GM21423 (cell line): ENCODE data around the gene CREB5.

Source experiments
- ATAC-seq: cut with Tn5 transposase; IDR thresholded peaks from one replicate; pipeline ENCODE4 v1.9.1; 2021; ENCODE audit warnings: mild to moderate bottlenecking, moderate library complexity; ENCODE audit not compliant: unreplicated experiment

Gene CREB5

GRCh38 chr7:28406192-28406591 lies 6.1 kb upstream of the CREB5 start:
- ATAC-seq, result no peak

DNA sequence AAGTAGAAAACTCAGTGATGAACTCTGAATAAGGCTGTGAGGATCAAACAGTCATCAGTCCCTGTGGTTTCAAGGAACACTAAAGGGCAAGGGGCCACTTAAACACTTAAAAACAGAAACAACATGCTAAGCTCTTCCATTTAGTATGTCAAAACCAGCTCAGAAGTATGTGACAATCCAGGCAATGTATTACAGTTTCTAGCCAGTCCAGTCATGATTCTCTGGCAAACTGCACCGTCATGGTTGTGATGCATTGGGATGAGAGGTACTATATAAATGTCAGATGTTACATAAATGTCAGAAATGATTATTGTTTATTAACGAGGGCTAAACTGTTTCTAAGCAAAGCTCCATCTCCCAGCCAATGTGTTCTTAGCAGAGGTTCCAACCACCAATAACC lies 4.7 kb upstream of the CREB5 start:
- no peak for ATAC-seq

DNA sequence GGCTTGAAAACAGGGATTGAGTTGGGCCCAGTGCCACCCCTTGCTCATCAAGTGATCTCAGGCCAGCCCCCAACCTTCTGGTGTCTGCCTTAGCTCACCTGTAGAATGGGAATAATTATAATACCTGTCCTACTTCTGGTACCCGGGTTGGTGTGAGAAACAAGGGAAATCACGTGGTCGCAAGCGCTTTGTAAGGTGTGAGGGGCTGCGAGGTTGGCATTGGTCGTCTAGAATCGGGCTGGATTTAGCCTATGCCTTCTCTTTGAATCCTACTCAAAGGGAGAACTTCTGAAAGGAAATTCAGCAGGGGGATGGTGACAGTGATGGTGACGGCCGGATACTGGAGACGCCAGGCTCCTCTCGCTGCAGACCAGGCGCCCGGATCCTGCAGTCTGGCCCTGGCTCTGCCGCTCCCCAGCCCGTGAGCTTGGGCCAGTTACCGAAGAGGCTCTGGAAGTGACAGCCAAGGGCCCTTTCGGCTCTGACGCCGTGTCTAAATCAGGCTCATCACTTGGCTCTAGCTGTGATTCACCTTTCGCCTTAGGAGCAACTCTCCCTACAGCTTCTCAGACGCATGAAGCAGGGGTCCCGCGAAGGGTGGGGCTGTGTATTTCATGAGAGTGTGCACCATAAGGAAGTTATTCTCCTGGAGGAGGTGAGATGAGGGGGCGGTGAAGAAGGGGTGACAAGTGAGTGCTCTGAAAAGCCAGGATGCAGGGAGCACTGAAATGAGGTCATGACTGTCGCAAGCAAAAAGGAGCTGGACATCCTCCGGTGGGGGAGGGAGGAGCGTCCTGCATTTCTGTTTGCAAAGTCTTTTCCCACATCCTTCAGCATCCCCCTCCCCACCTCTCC lies 4.0 kb upstream of the CREB5 start:
- ATAC-seq, result no peak

- ATAC-seq, result no peak
Observed at GRCh38 chr7:28408960-28409715, 3.2 kb upstream of the CREB5 start.

DNA sequence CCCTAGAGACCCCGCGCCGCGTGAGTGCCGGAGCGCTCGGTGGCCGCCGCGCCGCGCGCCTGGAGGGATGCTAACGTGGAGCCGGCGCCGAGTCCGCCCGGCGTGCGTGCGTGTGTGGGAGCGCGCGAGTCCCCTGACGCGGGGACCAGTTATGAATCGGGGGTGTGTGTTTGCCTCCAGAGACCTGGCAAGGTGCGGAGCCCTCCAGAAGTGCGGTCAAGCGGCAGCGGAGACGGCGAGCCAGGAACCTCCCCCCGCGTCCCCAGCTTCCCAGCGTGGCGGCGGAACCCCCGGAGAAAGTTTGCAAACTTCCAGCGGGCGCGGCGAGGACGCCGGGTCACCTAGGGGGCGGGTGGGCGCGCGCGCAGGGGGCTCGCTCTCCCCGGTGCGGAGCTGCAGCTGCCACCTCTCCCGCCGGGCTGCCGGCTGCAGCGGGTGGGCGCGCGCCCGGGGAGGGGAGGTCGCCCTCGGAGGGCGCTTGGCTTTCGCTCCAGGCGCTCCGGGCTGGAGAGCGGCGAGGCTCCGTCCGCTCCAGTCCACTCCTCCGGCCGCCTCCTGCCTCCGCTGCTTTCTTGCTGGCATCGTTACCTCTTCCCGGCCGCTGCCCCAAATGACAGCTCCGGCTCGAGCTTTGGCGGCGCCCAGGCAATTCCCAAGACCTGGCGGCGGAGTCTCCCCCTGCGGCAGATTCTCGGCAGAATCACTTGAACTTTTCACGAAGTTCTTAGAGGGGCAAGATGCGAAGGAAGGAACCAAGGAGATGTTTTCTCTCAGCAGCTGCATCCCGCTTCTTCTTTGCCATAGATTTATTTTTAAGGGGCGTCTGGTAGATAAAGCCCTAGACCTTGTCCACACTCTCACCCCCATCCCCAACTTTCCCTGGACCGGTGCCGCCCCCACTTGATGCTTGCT lies 2.3 kb upstream of the CREB5 start:
- no peak for ATAC-seq

DNA sequence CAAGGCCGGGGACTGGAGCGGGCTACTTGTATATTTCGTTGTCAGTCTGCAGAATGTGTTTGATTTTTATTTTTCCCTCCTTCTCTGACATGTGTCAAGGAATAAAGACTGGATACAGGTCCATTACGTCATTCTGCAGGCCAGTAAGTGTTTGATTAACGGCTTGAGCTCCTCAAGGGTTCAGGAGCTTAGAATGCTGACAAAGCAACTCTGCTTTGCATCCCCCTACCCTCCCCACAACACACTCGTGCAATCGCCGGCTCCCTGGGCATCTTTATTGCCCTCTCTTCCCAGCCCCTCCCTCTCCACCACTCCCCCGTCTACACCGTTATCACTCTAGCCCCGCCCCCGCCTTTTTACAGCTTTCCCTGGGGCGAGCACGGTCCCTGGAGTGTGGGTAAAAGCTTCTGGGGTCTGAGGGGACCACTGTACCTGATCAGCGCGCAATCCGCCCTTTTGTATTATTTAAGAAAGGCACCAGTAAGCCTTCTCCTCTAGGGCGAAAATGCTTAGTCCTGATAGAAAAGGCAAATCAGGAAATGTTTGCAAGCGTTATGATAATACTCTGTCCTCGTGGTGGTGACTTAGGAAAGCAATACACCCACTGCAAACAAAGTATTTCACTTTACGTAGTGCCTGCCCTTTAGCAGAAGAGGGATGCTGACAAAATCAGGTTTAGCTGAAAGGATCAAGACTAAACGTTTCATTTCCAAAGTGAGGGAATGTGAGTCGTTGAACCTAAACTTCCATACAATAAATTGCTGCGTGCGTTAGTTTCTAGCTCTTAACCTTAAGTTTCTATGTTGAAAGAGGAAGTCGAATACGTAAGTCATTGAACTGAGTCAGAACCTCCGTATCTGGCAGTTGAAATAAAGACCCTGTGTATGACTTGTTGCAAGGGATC lies 1.4 kb upstream of the CREB5 start:
- ATAC-seq, result no peak

- no peak for ATAC-seq
Observed at GRCh38 chr7:28413011-28413410, 693 bp downstream of the CREB5 start.

DNA sequence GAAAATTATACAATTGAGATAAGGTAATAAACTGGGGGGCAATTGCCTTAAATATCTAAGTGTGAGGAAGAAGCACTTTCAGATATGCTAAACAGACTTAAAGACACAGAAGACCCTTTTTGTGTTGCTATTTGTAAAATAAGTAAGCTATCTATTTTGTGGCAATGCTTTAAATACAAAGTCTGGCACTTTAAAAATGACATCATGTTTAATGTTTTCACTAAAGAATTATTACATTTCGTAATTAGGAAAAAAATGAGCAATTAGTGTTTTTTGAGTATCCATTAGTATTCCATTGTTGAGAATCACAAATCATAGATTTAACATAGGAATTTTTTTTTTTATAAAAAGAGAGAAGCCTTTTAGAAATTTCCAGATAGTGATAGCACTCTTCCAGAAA lies 2.1 kb downstream of the CREB5 start:
- no peak for ATAC-seq

DNA sequence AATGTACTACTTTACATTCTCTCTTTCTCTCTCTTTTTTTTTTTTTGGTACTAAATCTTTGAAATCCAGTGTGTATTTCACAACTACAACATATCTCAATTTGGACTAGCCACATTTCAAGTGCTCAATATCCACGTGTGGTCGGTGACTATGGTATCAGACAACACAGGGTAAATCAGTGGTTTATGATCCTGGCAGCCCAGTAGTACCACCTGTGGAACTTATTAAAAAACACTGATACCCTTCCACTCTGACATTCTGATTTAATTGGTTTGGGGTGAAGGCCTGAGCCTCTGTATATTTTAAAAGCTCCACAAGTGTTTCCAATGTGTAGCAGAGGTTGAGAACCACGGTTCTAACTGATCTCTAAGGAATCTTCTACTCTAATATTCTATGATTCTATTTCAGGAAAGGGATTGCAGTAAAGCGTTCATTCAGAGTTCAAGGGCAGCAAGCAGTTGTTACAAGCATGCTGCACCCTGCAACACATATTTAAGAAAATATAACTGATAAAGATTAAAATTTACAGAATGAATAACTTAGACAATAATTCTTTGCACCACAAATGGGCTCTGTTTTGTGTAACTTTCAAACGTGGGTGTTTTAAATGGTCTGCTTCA lies 5.1 kb downstream of the CREB5 start:
- no peak for ATAC-seq

DNA sequence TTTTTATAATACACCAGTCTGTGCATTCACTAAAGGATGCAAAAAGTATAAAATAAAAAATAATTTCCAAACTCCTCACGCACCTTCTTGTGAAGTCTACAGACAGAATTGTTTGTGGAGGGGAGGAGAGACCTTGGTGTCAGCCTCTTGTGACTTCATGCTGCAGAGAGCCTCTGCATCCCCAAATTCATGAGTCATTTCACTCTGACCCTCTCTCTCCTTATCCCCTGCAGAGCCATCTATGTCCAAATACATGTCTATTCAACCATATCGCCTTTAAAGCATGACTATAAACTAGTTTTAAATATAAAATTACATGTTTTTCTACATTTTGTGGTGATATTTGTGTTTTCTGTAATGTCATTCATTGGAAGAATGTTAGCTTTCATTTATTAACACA lies 6.0 kb downstream of the CREB5 start:
- ATAC-seq, result no peak

GRCh38 chr7:28418966-28419365 lies 6.6 kb downstream of the CREB5 start:
- ATAC-seq, result no peak

- ATAC-seq, result no peak
Observed at GRCh38 chr7:28419716-28420115, 7.4 kb downstream of the CREB5 start.

- no peak for ATAC-seq
Observed at GRCh38 chr7:28423112-28423511, 10.8 kb downstream of the CREB5 start.

DNA sequence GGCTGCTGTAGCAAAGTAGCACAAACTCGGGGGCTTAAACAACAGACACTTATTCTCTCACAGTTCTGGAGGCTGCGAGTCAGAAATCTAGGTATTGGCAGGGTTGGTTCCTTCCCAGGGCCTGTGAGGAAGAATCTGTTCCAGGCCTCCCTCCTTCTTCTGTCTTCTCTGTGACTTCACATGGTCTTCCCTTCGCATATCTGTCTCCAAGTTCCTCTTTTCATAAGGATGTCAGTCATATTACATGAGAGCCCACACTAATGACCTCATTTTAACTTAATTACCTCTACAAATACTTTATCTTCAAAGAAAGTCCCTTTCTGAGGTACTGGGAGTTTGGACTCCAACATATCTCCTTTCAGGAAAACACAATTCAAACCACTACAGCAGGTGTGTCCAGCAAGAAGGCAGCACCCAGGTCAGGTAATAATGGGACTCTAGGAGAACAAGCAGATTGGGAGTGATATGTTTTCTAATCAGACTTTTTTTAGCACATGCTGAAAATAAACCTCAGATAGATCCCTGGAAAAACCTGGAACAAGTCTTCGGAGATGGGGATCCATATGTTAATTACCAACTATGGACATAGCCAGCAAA lies 11.7 kb downstream of the CREB5 start:
- no peak for ATAC-seq

DNA sequence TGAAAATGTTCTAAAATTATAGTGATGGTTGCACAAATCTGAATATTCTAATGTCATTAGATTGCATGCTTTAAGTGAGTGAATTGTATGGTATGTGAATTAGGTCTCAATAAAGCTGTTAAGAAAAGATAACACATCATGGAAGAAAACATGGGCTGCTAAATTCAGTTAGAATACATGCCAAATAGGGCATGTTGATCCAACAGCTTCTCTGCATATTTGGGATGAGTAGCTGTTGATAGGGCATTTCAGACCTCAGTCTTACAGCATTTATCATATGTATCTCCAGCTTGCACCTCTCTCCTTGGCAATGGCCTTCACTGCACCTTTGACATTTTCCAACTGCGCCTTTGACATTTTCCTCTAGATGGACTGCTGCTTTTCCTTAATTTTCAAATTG lies 13.2 kb downstream of the CREB5 start:
- no peak for ATAC-seq

DNA sequence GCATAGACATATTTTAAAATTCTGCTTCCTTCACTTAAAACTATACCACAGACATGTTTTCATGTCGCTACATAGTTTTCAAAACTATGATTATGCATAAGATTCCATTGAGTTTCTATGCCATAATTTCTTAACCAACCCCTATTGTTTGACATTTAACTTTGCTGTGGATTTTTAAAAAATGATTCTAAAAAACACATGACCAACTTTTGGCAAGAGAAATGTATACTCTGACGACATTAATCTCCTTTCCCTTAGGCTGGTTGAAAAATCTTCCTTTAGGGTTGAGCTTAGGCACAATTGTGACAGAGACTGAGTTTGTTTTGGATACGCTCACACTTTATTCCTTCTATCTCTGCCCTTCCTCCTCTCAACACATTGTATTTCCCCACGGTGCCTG lies 14.9 kb downstream of the CREB5 start:
- ATAC-seq, result no peak

DNA sequence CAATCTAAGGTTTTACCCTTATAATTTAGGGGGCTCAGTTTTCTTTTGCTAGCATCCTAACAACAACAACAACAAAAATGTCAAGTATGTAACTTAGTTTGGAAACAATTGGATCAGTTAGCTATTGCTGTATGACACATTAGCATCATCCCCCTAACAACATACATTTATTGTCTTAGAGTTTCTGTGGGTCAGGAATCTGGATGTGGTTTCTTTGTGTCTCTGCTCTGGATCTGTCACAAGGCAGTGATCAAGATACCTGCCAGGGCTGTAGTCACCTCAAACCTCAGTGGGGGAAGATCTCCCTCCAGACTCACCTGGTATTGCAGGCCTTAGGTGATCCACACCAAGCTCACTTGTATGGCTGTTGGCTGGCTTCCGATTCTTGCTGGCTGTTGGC lies 18.3 kb downstream of the CREB5 start:
- no peak for ATAC-seq

GRCh38 chr7:28432105-28432504 lies 19.8 kb downstream of the CREB5 start:
- no peak for ATAC-seq

DNA sequence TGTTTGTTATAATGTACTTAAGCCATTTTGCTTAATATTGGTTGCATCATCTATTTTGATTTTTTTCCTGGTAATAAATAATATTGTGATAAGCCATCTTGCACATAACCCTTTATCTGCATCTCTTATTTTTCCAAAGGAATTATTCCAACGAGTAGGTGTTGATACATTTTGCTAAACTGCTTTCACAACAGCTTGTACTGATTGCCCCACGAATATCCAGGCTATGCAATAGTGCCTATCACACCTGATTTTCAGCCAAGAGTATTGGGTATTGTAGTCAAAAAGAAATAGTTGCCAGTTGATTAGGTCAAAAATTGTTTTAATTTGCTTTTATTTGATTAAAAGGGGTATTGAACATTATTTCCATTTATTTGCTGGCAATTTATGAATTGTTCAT lies 20.7 kb downstream of the CREB5 start:
- no peak for ATAC-seq
